ENCODE data around the gene NOL4L.
"Not testable (repeated sequence)": the region's sequence is repeated elsewhere in the genome, so short reads cannot be mapped to it uniquely, and the experiment has no call there.

NOL4L gene

GRCh38 chr20:32600681-32601237 lies 15.6 kb upstream of the NOL4L start:
- no peak overlapping the region for H3K4me3 ChIP-seq (ENCODE audit: low read length)
- no peak for DNase-seq (ENCODE audit: low read depth, low spot score)

GRCh38 chr20:32599783-32600340 lies 14.7 kb upstream of the NOL4L start:
- H3K4me3 ChIP-seq (ENCODE audit: low read length), result no peak overlapping the region
- DNase-seq (ENCODE audit: low read depth, low spot score), result no peak

DNA sequence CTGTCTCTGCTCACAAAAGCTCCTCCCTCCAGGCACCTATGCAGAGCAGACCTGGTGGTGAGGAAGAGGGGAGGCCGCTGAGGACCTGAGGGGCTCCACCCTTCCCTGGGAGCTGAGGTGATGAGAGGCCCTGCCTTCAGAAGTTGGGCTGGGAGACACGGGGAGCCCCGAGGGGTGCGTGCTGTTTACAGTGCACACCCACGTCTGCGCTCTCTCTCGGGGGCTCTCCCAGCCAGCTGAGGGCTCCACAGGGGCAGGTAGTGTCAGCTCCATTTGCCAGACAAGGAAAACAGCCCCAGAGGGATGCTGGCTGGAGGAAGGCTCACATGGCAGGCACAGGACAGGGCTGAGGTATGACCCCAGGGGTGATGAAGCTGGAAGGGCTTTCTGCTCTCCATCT lies 13.5 kb upstream of the NOL4L start:
- no peak for DNase-seq (ENCODE audit: low read depth, low spot score)
- no peak overlapping the region for H3K4me3 ChIP-seq (ENCODE audit: low read length)

DNA sequence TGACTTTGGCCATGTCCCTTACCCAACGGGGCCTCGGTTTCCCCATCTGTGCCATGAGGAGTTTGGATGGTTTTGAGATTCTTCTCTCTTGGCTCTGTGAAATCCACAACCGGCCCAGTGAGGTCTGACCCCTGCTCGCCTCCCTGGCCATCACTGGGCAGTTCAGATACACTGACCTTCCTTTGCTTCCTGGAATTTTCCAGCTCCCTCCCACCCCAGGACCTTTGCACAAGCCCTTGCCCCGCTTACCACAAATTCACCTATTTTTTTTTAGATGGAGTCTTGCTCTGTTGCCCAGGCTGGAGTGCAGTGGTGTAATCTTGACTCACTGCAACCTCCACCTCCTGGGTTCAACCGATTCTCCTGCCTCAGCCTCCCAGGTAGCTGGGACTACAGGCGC lies 12.6 kb upstream of the NOL4L start:
- H3K4me3 ChIP-seq (ENCODE audit: low read length), result no peak overlapping the region
- no peak for DNase-seq (ENCODE audit: low read depth, low spot score)

DNA sequence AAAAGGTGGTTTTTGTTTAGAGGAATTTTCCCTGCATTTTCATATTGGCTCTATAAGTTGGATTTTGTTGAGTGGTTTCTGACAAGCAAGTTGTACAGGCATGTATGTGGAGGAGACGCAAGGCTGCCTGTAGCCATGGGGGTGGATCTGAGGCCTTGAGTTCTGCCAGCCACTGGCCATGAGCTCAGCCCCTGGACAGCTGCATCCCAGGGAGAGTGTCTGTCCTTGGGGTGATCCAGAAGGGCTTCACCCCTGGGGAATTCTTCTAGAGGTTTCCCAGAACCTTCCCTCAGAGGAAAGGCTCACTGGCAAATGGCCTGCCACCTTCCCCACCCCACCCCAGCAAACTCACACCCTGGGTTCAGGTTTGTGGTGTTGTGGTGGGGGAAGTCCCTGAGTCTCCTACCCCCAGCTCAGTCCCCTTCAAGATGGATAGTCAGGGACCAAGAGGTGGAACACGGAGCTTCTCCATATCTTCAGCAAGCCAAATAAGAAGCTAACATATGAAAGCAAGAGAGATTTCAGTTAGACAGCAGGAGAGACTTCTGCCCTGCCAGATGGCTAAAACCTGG lies 11.6 kb upstream of the NOL4L start:
- DNase-seq (ENCODE audit: low read depth, low spot score), result no peak
- H3K4me3 ChIP-seq (ENCODE audit: low read length), result no peak overlapping the region

DNA sequence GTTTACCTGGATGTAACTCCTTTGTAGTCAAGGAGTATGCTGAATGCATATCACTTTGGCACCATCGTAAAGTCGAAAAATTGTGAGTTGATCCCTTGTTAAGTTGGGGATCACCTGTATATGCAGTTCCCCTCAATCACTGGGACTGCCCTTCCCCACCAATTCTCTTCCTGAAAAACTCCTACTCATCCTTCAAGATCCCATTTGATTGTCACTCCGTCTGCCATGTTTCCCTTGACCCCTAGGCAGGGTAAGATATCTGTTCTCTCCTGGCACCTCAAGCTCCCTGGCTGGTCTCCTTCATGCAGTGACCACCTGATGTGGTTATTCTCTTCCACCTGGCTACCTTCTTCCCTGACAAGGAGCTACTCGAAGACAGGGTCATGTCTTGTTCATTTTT lies 10.0 kb upstream of the NOL4L start:
- DNase-seq (ENCODE audit: low read depth, low spot score), result no peak
- H3K4me3 ChIP-seq (ENCODE audit: low read length), result no peak overlapping the region

DNA sequence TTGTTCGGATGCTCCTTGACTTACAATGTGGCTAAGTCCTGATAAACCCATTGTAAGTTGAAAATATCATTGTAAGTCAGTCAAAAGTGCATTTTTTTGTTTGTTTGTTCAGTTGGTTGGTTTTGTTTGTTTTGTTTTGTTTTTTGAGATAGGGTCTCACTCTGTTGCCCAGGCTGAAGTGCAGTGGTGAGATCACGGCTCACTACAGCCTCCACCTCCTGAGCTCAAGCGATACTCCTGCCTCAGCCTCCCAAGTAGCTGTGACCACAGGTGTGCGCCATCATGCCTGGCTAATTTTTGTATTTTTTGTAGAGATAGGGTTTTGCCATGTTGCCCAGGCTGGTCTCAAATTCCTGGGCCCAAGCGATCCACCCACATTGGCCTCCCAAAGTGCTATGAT lies 9.5 kb upstream of the NOL4L start:
- DNase-seq (ENCODE audit: low read depth, low spot score); H3K4me3 ChIP-seq (ENCODE audit: low read length): not testable (repeated sequence)

DNA sequence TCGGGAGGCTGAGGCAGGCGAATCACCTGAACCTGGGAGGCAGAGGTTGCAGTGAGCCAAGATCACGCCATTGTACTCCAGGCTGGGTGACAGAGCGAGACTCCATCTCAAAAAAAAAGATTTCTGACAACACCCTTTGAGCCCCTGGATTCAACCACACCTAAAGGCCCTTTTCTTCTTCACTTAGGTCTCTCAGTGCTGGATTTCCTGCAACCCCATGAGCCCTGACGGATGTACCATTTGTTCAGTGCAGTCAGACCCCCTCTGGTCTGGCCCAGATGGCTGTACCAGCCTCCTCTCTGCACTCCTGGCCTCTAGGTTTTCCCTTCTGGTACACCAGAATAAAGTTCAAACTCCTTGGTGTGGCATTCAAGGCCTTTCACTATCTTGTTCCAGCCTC lies 9.1 kb upstream of the NOL4L start:
- no peak overlapping the region for H3K4me3 ChIP-seq (ENCODE audit: low read length)
- DNase-seq (ENCODE audit: low read depth, low spot score), result no peak

GRCh38 chr20:32592616-32593015 lies 7.5 kb upstream of the NOL4L start:
- DNase-seq (ENCODE audit: low read depth, low spot score); H3K4me3 ChIP-seq (ENCODE audit: low read length): not testable (repeated sequence)

GRCh38 chr20:32592022-32592421 lies 6.9 kb upstream of the NOL4L start:
- H3K4me3 ChIP-seq (ENCODE audit: low read length), result no peak overlapping the region
- no peak for DNase-seq (ENCODE audit: low read depth, low spot score)

DNA sequence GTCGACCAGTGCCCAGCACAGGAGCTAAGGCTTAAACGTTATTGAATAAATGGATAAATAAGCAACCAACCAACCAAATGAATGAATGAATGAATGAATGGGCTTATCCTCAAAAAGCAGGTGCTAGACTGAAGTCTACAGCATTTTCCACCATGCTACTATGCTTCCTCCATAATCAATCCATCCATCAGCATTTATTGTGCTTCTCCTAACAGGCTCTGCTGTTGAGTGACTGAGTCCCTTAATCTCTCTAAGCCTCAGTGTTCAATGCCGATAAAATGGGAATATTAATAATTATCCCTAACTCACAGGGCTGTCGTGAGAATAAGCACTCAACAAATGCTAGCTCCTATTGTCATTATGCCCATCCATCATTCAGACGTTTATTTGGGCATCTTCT lies 4.6 kb upstream of the NOL4L start:
- DNase-seq (ENCODE audit: low read depth, low spot score), result no peak
- no peak overlapping the region for H3K4me3 ChIP-seq (ENCODE audit: low read length)

DNA sequence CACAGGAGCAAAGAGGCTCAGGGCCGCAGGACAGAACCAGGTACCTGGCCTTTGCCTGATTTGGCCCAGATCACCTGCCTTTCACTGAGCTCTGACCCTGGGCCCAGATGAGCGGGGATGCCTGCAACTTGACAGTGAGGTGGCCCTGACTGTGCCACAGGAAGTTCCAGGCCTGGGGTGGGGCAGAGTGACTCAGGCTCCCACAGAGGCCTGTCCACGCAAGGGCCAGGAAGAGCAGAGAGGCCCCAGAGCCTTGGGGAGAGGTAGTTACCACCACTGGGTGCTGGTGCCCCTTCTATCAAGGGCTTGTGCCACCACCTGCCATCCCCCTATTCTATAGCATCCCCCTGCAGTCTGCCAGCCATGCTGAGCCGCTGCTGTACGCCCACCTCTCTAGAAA lies 4.1 kb upstream of the NOL4L start:
- no peak for DNase-seq (ENCODE audit: low read depth, low spot score)
- no peak overlapping the region for H3K4me3 ChIP-seq (ENCODE audit: low read length)

DNA sequence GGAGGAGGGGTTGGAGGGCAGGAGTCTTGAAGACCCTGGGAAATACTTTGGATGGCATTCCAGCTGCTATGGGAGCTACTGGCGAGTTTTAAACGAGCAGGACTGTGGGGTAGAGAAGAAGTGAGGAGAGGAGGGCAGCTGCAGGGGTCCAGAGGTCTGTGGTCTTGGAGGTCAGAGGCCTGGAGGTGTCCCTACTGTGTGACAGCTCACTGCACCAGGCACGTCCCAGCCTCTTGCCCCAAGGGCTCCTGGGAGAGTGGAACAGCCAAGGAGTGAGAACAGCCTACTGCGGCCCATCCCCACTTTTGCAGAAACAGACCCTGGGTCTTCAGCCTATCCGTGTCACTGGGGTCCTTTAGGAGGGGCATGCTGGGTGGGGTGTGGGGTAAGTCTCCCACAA lies 2.9 kb upstream of the NOL4L start:
- no peak for DNase-seq (ENCODE audit: low read depth, low spot score)

DNA sequence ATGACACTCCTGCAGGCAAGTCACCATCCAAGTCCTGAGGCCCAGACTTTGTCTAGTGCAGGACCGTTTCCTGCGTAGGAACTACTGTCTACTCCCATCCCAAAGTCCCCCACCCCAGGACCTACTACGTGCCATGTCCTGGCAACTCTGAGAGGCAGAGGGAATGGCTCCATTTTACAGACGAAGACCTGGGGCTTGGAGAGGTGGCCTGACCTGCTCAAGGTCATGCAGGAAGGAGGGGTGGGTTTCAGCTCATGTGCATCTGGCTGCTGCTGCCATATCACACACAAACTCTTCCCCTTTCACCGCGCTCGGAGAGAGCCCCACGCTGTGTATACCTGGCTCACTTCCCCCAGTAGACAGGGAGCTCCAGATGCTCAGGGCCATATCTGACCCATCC lies 1.2 kb upstream of the NOL4L start:
- no peak for DNase-seq (ENCODE audit: low read depth, low spot score)
- no peak overlapping the region for H3K4me3 ChIP-seq (ENCODE audit: low read length)

More for the DNA sequence above, 2.9 kb upstream of the NOL4L start:
- H3K4me3 ChIP-seq (ENCODE audit: low read length), result no peak overlapping the region

DNA sequence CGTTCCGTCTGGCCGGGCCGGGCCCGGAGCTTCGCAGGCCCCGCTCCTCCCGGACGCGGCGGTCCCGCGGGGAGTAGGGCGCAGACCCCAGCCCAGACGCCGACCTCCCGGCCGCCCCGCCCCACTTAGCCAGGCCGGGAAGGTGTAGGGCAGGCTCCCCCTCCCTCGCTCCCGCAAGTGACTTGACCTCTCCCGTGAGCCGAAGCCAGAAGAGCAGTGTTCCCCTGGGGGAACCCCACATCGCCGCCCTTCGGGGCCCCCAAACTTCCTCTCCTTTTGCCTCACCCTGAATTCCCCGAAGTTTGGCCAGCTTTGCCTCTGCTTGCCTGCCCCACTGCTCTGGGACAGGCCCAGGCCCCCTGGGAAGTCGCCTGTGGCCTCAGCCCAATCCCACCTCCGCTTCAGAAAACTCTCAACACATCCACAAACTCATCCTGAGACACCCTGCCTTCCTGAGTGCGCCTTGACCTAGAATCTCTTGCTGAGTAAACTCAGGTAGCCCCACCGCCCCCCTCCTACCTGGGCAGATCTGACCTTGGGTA lies 524 bp upstream of the NOL4L start:
- H3K4me3 ChIP-seq (ENCODE audit: low read length), result no peak overlapping the region
- no peak for DNase-seq (ENCODE audit: low read depth, low spot score)

DNA sequence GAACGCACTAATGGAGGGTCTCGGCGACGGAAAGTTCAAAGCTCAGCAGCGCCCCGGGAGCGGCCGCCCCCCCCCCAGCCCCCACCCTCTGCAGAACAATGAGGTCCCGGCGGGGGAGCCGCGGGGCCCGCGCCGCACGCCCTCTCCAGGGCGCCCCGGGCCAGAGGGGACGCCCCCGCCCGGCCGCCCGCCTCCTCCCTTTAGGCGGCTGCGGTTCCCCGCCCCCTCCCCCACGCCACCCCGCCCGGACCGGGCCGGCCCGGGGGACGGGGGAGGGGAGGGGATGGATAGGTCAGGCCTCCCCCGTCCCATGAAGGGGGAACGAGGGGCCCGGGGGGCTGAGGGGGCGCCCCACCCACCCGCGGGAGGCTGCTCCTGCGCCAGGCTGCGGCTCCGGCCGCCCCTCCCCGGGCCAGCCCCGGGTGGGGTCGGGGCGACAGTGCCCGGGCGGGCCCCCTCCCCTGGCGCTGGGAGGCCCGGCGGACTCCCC lies 1.5 kb downstream of the NOL4L start:
- H3K4me3 ChIP-seq (ENCODE audit: low read length), result peak overlapping the region; percentile 62

GRCh38 chr20:32582659-32583580 lies 2.2 kb downstream of the NOL4L start:
- DNase-seq (ENCODE audit: low read depth, low spot score), result no peak
- no peak overlapping the region; the same call in none of the 2 replicates for H3K4me3 ChIP-seq (ENCODE audit: low read length)

More for the DNA sequence above, 1.5 kb downstream of the NOL4L start:
- no peak for DNase-seq (ENCODE audit: low read depth, low spot score)

DNA sequence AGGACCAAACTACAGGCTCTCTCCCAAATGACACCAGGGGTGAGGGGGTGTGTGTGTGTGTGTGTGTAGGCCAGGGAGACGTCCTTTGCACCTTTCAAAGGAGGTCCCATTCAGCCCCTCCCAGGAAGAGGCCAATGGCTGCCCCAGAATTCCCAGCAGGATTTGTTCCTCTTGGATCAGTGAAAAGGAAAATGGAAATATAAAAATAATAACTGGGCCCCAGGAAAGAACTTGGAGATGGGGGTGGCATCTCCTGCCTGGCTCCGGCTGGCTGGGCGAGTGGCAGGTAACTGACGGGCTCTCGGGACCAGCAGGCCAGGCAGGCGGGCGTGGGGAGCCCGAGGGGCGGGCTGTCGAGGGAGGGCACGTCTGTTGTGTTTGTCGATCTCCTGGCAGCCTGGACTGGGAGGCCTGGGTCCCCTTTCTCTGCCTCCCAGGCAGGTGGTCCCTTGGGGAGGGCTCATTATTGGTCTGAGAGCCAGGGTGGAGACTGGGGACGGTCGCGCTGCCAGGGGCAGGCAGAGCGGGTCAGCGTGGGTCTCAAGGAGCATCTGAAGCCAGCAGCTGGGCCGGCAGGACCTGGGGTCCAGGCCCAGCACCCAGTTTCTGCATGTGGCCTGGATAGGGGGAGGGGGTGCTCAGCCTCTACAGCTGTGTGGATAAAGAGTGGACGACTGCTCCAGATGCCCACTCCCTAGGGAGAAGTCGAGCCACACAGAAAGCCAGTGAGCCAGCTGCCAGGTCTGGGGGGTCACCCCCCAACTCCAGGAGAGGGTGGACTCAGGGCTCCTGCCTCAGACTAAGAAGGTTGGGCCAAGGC lies 3.1 kb downstream of the NOL4L start:
- no peak overlapping the region for H3K4me3 ChIP-seq (ENCODE audit: low read length)
- DNase-seq (ENCODE audit: low read depth, low spot score), result no peak
